ENCODE data around the gene BEND3. TPM values are rescaled to one million over a fixed set of nuclear protein-coding genes. Genes with fewer than 3 reads are reported as not detected.

Gene BEND3
- total RNA-seq, 4 donors from 2014 or later = 0.83 to 2.4 (median 1.6) TPM

DNA sequence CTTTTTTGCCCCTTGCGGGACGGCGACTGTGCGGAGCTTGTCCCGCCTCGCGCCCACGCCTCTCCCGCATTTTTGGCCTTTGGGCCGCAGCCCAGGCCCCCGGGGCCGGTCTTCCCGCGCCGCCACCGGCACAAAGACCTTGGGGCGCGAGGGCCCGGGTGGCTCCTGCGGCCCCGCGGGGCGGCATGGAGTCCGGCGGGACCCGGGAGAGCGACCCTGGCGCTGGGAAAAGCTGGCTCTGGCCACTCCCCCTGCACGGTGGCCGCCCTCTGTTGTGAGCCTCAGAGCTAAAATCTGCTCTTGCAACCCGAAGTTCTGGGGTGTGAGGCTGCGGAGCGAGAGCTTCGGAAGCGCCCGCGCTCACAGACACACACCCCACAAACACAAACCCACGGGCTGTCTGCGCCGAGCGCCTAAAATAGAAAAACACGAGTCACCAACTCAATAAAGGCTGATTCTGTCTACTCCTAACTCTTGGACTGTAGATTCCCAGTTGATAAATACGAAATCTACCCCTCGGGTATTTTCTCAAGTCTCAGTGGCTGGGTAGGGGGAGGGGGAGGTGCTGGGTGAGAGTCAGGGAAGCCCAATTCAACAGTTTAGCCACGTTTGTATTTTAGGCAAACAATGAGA lies 496 bp upstream of the BEND3 start:
- no peak for DNase-seq (ENCODE audit: extremely low spot score)
- Histone ChIP-seq H3K4me1 (peaks cover 15 to 25% (median 23%) of the 10 kb centered on the region in 4 donors), H3K36me3 (no peaks in the 10 kb centered on the region), H3K27ac (replicated peaks in 1 of 4) (peak overlapping the region in 3 of 4 donors; percentile 13 to 48 (median 22)), H3K9me3 (no peaks in the 10 kb centered on the region), H3K4me3 (peak overlapping the region; percentile 64 to 90 (median 72)), H3K27me3 (peaks cover 0 to 28% (median 0%) of the 10 kb centered on the region in 4 donors)
- TF ChIP-seq POLR2A (IDR thresholded peaks at IDR 0.05; ENCODE audit: low read depth) (no peak), POLR2AphosphoS5 (IDR thresholded peaks at IDR 0.05) (no peak), EP300 (IDR thresholded peaks at IDR 0.05) (no peak)
- TF ChIP-seq, protein P1, sequence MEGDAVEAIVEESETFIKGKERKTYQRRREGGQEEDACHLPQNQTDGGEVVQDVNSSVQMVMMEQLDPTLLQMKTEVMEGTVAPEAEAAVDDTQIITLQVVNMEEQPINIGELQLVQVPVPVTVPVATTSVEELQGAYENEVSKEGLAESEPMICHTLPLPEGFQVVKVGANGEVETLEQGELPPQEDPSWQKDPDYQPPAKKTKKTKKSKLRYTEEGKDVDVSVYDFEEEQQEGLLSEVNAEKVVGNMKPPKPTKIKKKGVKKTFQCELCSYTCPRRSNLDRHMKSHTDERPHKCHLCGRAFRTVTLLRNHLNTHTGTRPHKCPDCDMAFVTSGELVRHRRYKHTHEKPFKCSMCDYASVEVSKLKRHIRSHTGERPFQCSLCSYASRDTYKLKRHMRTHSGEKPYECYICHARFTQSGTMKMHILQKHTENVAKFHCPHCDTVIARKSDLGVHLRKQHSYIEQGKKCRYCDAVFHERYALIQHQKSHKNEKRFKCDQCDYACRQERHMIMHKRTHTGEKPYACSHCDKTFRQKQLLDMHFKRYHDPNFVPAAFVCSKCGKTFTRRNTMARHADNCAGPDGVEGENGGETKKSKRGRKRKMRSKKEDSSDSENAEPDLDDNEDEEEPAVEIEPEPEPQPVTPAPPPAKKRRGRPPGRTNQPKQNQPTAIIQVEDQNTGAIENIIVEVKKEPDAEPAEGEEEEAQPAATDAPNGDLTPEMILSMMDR (IDR thresholded peaks at IDR 0.05) = no peak
- 0% methylated on average over 24 of the region's 45 CpGs for WGBS
- intact Hi-C loops (cut with DNase I) = loop anchor here (2.0 kb wide), 1 partner anchor 87 kb away; the partner anchor contains the start of gene MTRES1

DNA sequence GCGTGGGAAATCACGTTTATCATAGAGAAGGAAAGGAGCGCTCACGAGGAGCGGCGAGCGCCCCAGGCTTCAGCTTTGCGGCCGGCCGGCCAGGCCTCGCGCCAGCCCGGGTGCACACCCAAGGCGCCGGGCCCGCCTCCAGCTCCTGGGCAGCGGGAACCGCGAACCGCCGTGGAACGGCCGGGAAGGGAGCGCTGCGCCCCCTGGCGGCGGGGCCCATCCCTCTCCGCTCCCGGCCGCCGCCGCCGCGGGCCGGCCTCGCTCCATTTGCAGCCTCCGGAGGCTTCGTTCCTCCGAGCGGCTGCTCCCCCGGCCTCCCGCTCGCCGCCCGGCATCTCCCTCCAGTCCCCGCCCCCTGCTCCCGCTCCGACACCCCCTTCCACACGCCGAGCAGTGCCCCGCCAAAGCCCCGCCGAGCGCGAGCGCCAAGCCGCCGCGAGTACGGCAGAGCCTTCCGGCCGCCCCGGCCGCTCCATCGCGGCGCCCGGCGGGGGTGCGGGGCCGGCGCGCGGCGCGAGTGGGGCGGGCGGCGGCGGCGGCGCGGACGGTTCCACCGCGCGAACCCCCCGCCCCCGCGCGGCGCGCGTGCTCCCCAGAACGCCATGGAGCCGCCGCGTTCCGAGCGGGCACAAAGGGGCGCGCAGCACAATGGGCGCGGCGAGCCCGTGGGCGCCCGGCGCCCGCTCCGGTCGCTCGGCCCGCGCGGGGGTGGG lies 946 bp downstream of the BEND3 start:
- intact Hi-C loops (cut with DNase I) = loop anchor here (2.0 kb wide), 1 partner anchor 86 kb away; the partner anchor contains the start of gene MTRES1
- peak overlapping the region; percentile 61 to 79 (median 72) for H3K27ac ChIP-seq (replicated peaks in 1 of 4)
- H3K27me3 ChIP-seq = peaks cover 0 to 26% (median 0%) of the 10 kb centered on the region in 4 donors
- peak overlapping the region; percentile 64 to 90 (median 72) for H3K4me3 ChIP-seq
- no peaks in the 10 kb centered on the region for H3K36me3 ChIP-seq
- H3K9me3 ChIP-seq = no peaks in the 10 kb centered on the region
- WGBS = 1% methylated on average over 67 of the region's 116 CpGs
- DNase-seq (ENCODE audit: extremely low spot score) = no peak
- peaks cover 15 to 25% (median 23%) of the 10 kb centered on the region in 4 donors for H3K4me1 ChIP-seq
- TF ChIP-seq POLR2A (IDR thresholded peaks at IDR 0.05; ENCODE audit: low read depth) = no peak
- TF ChIP-seq, protein P1 (IDR thresholded peaks at IDR 0.05) = peak; percentile 80 to 96 (median 90)
- TF ChIP-seq POLR2AphosphoS5 (IDR thresholded peaks at IDR 0.05) = peak in 1 of 2 donors; percentile 53
- no peak for TF ChIP-seq EP300 (IDR thresholded peaks at IDR 0.05)

DNA sequence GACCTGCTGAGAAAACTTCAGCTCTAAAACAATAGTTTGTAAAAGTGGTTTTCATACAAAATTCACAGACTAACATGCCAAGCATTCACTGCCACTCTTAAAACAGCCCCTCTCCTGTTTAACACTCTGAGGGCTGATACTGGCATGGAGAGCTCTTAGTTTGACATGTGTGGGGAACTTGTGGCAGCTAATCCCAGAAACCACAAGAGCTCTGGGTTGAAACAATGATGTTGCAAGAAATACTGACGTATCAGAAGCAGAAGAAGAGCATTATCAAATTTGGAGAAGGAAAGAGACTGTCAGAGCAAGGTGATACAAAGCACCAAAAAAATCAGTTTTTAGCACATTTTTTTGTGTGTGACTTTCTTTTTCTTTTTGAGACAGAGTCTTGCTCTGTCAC lies 5.1 kb downstream of the BEND3 start:
- no peaks in the 10 kb centered on the region for H3K9me3 ChIP-seq
- intact Hi-C loops (cut with DNase I) = no loop called here
- 75% methylated on average over 1 of the region's 1 CpG for WGBS
- H3K36me3 ChIP-seq = no peaks in the 10 kb centered on the region
- peaks cover 8 to 9% (median 9%) of the 10 kb centered on the region in 4 donors for H3K4me1 ChIP-seq
- TF ChIP-seq POLR2A (IDR thresholded peaks at IDR 0.05; ENCODE audit: low read depth) = no peak
- TF ChIP-seq POLR2AphosphoS5 (IDR thresholded peaks at IDR 0.05) = no peak
- TF ChIP-seq EP300 (IDR thresholded peaks at IDR 0.05) = no peak
- TF ChIP-seq, protein P1 (IDR thresholded peaks at IDR 0.05) = no peak
- H3K4me3 ChIP-seq = no peak overlapping the region
- H3K27me3 ChIP-seq = no peaks in the 10 kb centered on the region
- DNase-seq (ENCODE audit: extremely low spot score) = no peak
- H3K27ac ChIP-seq (replicated peaks in 1 of 4) = no peak overlapping the region

DNA sequence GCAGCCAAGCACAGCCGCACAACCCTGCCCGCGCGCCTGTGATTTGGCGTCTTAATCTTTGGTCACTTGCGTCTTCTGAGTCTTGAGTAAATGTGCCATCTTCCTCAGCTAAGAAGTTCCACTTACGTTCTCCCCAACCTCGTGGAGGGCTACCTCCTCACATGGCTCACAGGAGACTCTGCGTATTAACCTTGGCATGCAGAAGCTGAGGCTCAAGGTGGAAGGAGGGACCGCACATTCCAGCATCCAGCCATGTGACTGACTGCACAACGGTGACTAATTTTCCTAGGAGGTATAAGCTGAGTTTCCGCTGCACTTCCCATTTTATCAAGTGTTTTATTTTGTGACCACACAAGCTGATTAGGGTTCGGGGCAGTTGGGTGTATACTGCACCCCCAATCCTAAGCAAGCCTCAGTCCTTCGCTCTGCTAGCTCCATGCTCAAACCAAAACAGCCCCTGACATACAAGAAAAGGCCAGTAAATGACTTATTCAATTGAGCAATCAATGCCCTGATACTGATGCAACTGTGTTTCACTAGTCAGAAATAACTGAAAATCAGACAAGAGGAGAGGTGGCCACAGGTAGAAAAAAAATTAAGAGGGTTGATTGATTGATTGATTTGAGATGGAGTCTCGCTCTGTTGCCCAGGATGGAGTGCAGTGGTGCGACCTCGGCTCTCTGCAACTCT lies 7.0 kb downstream of the BEND3 start:
- no peak for DNase-seq (ENCODE audit: extremely low spot score)
- H3K4me1 ChIP-seq = peaks cover 0 to under 1% (median under 1%) of the 10 kb centered on the region in 4 donors
- no peaks in the 10 kb centered on the region for H3K27me3 ChIP-seq
- 93% methylated on average over 17 of the region's 17 CpGs for WGBS
- no peaks in the 10 kb centered on the region for H3K36me3 ChIP-seq
- intact Hi-C loops (cut with DNase I) = no loop called here
- H3K27ac ChIP-seq (replicated peaks in 1 of 4) = no peak overlapping the region
- no peak overlapping the region for H3K4me3 ChIP-seq
- TF ChIP-seq POLR2AphosphoS5 (IDR thresholded peaks at IDR 0.05) = no peak
- TF ChIP-seq EP300 (IDR thresholded peaks at IDR 0.05) = no peak
- TF ChIP-seq, protein P1 (IDR thresholded peaks at IDR 0.05) = no peak
- TF ChIP-seq POLR2A (IDR thresholded peaks at IDR 0.05; ENCODE audit: low read depth) = no peak
- H3K9me3 ChIP-seq = no peaks in the 10 kb centered on the region

Data from esophagus muscularis mucosa (tissue), 4 donors.